Activated naive CD4-positive, alpha-beta T cell treated with anti-CD3 and anti-CD28 coated beads, Interleukin-2, amount 50 U/mL, for 24 hours (primary cell): ENCODE results near the gene FKBP2.
"Not testable (repeated sequence)": the region's sequence is repeated elsewhere in the genome, so short reads cannot be mapped to it uniquely, and the experiment has no call there.

ENCODE experiments used
- H3K27ac Mint-ChIP-seq: one replicate; pipeline ENCODE4 v1.8.0; 2021; ENCODE audit warnings: mild to moderate bottlenecking, mixed read lengths
- H3K27me3 Mint-ChIP-seq: one replicate; pipeline ENCODE4 v1.8.0; 2021; ENCODE audit warnings: mixed read lengths
- H3K36me3 Mint-ChIP-seq: one replicate; pipeline ENCODE4 v1.8.0; 2021; ENCODE audit warnings: mixed read lengths
- H3K4me1 Mint-ChIP-seq: one replicate; pipeline ENCODE4 v1.8.0; 2021; ENCODE audit warnings: mixed read lengths
- H3K4me3 Mint-ChIP-seq: one replicate; pipeline ENCODE4 v1.8.0; 2021; ENCODE audit warnings: mild to moderate bottlenecking, mixed read lengths
- H3K9me3 Mint-ChIP-seq: one replicate; pipeline ENCODE4 v1.8.0; 2021; ENCODE audit warnings: mixed read lengths

The FKBP2 gene

GRCh38 chr11:64238999-64239398 is 1.9 kb upstream of the FKBP2 start:
- H3K9me3 Mint-ChIP-seq = no peaks in the 10 kb centered on the region
- H3K27ac Mint-ChIP-seq = peak overlapping the region; percentile 59
- no peaks in the 10 kb centered on the region for H3K36me3 Mint-ChIP-seq
- no peaks in the 10 kb centered on the region for H3K27me3 Mint-ChIP-seq
- H3K4me1 Mint-ChIP-seq = peaks cover 37% of the 10 kb centered on the region
- H3K4me3 Mint-ChIP-seq = no peak overlapping the region

DNA sequence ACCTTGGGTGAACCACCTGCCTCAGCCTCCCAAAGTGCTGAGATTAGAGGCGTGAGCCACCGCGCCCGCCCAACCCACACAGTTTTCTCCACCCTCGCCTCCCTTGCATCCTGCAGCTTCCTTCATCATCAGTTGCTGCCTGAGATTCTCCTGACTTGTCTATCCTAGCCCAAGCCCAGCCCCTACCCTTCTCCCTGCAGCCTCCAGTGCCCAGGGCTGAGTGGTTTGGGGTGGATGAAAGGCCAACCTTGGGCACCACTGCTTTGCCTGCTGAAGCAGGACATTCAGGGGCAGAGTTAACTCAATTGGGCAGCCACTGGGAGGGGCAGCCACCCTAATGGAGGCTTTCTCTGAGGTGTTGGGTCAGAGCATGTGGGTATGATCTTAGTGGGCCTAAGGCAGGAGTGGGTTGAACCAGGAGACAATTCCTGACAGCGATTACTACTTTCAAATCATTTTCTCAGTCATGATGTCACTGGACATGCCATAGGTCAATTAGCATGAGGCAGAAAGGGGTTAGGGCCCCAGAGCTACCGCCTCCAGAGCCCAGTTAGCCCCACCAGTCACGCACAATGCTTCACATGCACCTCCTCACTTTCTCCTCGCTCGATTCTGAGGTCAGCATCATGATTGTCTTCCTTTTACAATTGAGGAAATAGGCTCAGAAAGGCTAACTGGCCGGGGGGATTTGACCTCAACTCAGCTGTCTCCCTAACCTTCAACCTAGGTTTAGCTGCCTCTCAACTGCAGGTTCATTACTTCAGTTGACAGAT is 1.0 kb upstream of the FKBP2 start:
- H3K27ac Mint-ChIP-seq = peak overlapping the region; percentile 97
- H3K27me3 Mint-ChIP-seq = no peaks in the 10 kb centered on the region
- peaks cover 37% of the 10 kb centered on the region for H3K4me1 Mint-ChIP-seq
- H3K4me3 Mint-ChIP-seq = peak overlapping the region; percentile 93
- no peaks in the 10 kb centered on the region for H3K36me3 Mint-ChIP-seq
- H3K9me3 Mint-ChIP-seq = no peaks in the 10 kb centered on the region

- Mint-ChIP-seq H3K27ac (peak overlapping the region; percentile 97), H3K36me3 (no peaks in the 10 kb centered on the region), H3K27me3 (no peaks in the 10 kb centered on the region), H3K9me3 (no peaks in the 10 kb centered on the region), H3K4me3 (peak overlapping the region; percentile 93), H3K4me1 (peaks cover 28% of the 10 kb centered on the region)
Measured at GRCh38 chr11:64241241-64241490, 271 bp downstream of the FKBP2 start.

- Mint-ChIP-seq H3K36me3 (no peaks in the 10 kb centered on the region), H3K9me3 (no peaks in the 10 kb centered on the region), H3K27me3 (no peaks in the 10 kb centered on the region), H3K4me1 (peaks cover 28% of the 10 kb centered on the region), H3K27ac (peak overlapping the region; percentile 97), H3K4me3 (peak overlapping the region; percentile 93)
Measured at GRCh38 chr11:64241491-64242374, 838 bp downstream of the FKBP2 start.

DNA sequence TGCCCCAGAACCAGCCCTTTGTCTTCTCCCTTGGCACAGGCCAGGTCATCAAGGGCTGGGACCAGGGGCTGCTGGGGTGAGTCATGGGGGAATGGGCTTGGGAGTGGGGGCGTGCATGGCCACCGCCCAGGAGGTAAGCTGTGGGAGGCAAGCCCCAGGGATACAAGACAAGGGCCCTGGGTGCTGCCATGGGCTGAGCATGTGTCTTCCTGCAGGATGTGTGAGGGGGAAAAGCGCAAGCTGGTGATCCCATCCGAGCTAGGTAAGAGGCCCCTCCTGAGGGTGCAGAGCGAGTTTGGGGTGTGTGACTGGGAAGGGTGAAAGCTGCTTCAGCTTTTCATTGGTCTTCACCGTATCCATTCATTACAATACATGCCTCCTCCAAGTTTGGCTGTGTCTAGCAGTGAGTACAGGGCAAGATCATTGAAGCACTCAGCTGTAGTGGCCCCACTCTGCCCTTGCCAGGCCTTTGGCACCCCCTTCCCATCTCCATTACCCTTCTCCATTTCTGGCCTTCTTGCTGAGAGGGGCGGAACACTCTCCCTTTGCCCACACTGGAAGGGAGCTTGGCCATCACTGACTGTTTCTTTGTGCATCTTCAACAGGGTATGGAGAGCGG is 2.5 kb downstream of the FKBP2 start:
- H3K4me3 Mint-ChIP-seq = peak overlapping the region; percentile 46
- no peaks in the 10 kb centered on the region for H3K9me3 Mint-ChIP-seq
- H3K4me1 Mint-ChIP-seq = peaks cover 28% of the 10 kb centered on the region
- no peaks in the 10 kb centered on the region for H3K36me3 Mint-ChIP-seq
- H3K27me3 Mint-ChIP-seq = no peaks in the 10 kb centered on the region
- peak overlapping the region; percentile 1 for H3K27ac Mint-ChIP-seq

GRCh38 chr11:64244107-64244506 is 3.2 kb downstream of the FKBP2 start:
- H3K27ac Mint-ChIP-seq = no peak overlapping the region
- no peaks in the 10 kb centered on the region for H3K27me3 Mint-ChIP-seq
- peaks cover 28% of the 10 kb centered on the region for H3K4me1 Mint-ChIP-seq
- H3K4me3 Mint-ChIP-seq = peak overlapping the region; percentile 46
- no peaks in the 10 kb centered on the region for H3K9me3 Mint-ChIP-seq
- no peaks in the 10 kb centered on the region for H3K36me3 Mint-ChIP-seq

GRCh38 chr11:64244966-64245365 is 4.1 kb downstream of the FKBP2 start:
- H3K4me1 Mint-ChIP-seq = peaks cover 25% of the 10 kb centered on the region

GRCh38 chr11:64245401-64245796 is 4.5 kb downstream of the FKBP2 start:
- Mint-ChIP-seq H3K4me1 (peaks cover 20% of the 10 kb centered on the region), H3K4me3 (peak overlapping the region; percentile 95)

More at GRCh38 chr11:64244966-64245365, 4.1 kb downstream of the FKBP2 start:
- Mint-ChIP-seq H3K4me3 (peak overlapping the region; percentile 95), H3K36me3 (no peaks in the 10 kb centered on the region), H3K27ac (no peak overlapping the region), H3K9me3 (no peaks in the 10 kb centered on the region), H3K27me3 (no peaks in the 10 kb centered on the region)

GRCh38 chr11:64245797-64246620 is 5.1 kb downstream of the FKBP2 start:
- Mint-ChIP-seq H3K4me3 (peak overlapping the region; percentile 95), H3K36me3 (no peaks in the 10 kb centered on the region), H3K27me3 (no peaks in the 10 kb centered on the region), H3K4me1 (peaks cover 17% of the 10 kb centered on the region), H3K27ac (peak overlapping the region; percentile 97), H3K9me3 (no peaks in the 10 kb centered on the region)

More at GRCh38 chr11:64245401-64245796, 4.5 kb downstream of the FKBP2 start:
- Mint-ChIP-seq H3K36me3 (no peaks in the 10 kb centered on the region), H3K27ac (no peak overlapping the region), H3K9me3 (no peaks in the 10 kb centered on the region), H3K27me3 (no peaks in the 10 kb centered on the region)

DNA sequence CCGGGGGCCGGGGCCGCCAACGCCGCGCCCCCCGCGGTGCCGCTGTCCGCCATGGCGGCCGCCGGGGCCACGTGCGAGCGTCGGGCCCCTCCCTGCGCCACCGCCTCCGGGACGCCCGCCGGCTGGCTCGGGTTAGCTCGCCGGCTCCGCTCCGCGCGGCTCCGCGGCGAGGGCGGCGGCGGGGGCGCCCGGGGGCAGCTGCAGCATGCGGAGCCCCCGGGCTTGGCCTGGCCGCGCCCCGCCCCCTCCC is 5.7 kb downstream of the FKBP2 start:
- H3K9me3 Mint-ChIP-seq, H3K27ac Mint-ChIP-seq, H3K36me3 Mint-ChIP-seq, H3K27me3 Mint-ChIP-seq: not testable (repeated sequence)
- peak overlapping the region; percentile 87 for H3K4me3 Mint-ChIP-seq
- H3K4me1 Mint-ChIP-seq = peaks cover 17% of the 10 kb centered on the region

DNA sequence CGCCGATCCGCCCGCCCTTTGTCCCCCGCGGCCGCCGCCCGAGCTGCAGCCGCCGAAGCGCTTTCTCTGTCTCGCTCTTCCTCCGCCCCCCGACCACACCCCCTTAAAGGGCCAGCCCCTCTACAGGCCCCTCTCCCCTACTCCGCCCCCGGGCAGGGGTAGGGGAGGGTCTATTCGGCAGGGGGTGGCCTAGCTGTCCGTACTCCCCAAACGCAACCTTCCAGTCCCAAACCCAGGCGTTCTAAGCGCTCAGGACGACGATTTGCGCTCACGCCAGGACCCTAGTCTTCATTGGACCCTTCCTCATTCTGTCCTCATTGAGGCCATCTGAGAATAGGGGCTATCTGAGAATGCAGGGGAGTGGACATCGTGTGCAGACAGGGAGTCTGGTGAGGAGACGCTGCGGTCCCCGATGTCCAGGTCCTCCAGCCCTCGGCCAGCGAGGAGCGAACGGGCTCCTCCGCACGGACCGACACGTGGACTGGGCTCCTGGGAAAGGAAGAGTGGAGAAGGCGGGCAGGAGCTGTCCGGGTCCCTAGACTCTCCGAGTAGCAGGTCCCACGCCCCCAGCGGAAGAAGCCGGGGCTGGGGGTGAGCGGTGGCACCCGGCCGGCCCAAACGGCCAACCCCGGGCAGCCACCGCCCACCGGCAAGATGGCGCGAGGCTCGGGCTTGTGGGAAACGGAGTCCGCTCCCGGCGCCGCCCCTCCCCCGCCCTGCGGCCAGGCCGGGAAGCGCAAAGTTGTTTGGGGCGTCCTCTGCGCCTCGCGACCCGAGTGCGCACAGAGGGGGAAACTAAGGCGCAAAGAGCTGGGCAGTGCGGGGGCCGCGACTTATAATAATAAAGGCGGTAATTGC is 6.2 kb downstream of the FKBP2 start, which contains the start of gene PPP1R14B:
PPP1R14B (minus strand) TSS at position 73 of the 858 bp plus-strand sequence. CDS start 270 bp downstream, outside the sequence.
- H3K36me3 Mint-ChIP-seq = no peaks in the 10 kb centered on the region
- H3K27ac Mint-ChIP-seq = peak within 1 kb of the TSS; percentile 97
- H3K9me3 Mint-ChIP-seq = no peaks in the 10 kb centered on the region
- peak within 1 kb of the TSS; percentile 95 for H3K4me3 Mint-ChIP-seq
- no peaks in the 10 kb centered on the region for H3K27me3 Mint-ChIP-seq
- H3K4me1 Mint-ChIP-seq = peaks cover 22% of the 10 kb centered on the region

DNA sequence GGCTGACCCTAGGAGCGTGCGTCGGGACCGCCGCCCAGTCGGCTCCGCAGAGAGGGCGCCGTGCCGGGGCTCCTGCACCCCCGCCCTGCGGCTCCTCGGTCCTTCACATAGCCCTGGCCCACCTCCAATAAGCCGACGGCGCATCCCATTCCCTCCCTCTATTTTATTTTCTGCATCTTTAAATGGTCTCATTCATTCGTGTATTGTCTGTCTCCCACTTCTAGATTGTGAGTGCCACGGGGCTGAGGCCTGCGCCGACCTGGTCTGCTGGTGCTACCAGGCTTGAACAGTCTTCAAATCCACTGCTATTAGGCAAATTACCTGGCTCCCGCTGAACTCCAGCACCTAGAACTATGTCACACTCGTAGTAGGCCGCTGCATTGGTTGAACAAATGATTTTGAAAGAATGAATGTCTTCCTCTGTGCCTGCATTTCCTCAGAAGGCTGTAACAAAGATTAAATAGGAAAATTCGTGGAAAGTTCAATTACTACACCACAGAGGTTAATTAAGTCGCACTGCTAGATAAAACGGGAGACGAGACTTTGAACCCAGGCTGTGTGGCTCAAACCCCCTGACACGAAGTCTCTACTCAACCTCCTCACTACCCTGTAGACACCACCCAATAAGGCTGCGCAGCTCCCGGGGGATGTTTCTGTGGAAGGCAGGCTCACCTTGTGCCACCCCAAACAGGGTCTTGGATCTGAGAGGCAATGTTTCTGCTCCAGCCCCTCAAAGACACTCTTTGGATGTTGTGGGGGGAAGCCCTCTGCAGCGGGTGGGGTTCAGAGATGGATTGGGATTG is 7.0 kb downstream of the FKBP2 start:
- no peak overlapping the region for H3K27ac Mint-ChIP-seq
- peak overlapping the region; percentile 80 for H3K4me3 Mint-ChIP-seq
- no peaks in the 10 kb centered on the region for H3K9me3 Mint-ChIP-seq
- H3K4me1 Mint-ChIP-seq = peaks cover 17% of the 10 kb centered on the region
- no peaks in the 10 kb centered on the region for H3K27me3 Mint-ChIP-seq
- H3K36me3 Mint-ChIP-seq = no peaks in the 10 kb centered on the region

DNA sequence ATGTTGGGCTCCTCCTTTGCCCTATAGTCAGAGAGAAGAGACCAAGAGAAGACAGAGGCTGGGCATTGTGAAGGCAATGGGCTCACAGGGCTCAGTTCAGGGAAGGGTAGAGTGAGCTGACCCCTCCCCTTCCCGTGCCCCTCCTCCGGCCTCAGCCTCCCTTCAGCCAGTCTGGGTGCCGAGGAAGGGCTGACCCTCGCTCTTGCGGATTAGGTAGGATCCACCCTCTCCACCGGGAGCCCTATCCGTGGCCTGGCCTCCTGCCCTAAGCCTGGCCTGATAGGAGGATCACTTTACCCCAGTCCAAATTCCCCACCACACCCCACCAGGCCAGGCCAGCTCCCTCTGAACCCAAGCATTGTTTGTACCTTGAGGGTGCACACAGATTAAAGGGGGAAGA is 7.7 kb downstream of the FKBP2 start:
- H3K4me3 Mint-ChIP-seq = no peak overlapping the region
- no peak overlapping the region for H3K27ac Mint-ChIP-seq

GRCh38 chr11:64249038-64249437 is 8.1 kb downstream of the FKBP2 start:
- peak overlapping the region; percentile 15 for H3K4me3 Mint-ChIP-seq
- H3K36me3 Mint-ChIP-seq = no peaks in the 10 kb centered on the region
- H3K27me3 Mint-ChIP-seq = no peaks in the 10 kb centered on the region
- no peak overlapping the region for H3K27ac Mint-ChIP-seq
- H3K9me3 Mint-ChIP-seq = no peaks in the 10 kb centered on the region
- peaks cover 7% of the 10 kb centered on the region for H3K4me1 Mint-ChIP-seq

More for the DNA sequence above, 7.7 kb downstream of the FKBP2 start:
- no peaks in the 10 kb centered on the region for H3K36me3 Mint-ChIP-seq
- no peaks in the 10 kb centered on the region for H3K27me3 Mint-ChIP-seq
- no peaks in the 10 kb centered on the region for H3K9me3 Mint-ChIP-seq
- H3K4me1 Mint-ChIP-seq = peaks cover 10% of the 10 kb centered on the region
